IMR-90 (cell line): ENCODE measurements around the gene BTBD18. TPM values are rescaled to one million over a fixed set of nuclear protein-coding genes. Genes with fewer than 3 reads are reported as not detected.

Experiments
- ATAC-seq: fragments of 200-7000 bp; cut with Tn5 transposase; 2 replicates; pipeline ENCODE4 v1.9.1; 2020; ENCODE audit warnings: low read depth, mild to moderate bottlenecking, moderate library complexity
- BruUV-seq: library from RNA; stranded (reverse); fragments of 400-500 nt; replicated peaks from 2 replicates; lab custom pipeline; 2021; lab: Mats Ljungman, UMichigan
- CTCF ChIA-PET: fragments of 300-600 bp; formaldehyde crosslinking; extraction: SDS; loops from one replicate; lab custom pipeline; 2021; ENCODE audit warnings: antibody characterized with exemption; lab: Yijun Ruan, JAX
- POLR2A ChIA-PET: fragments of 300-600 bp; sonication (Branson Sonifier 250); formaldehyde crosslinking; loops from one replicate; lab custom pipeline; 2022; ENCODE audit warnings: antibody characterized with exemption; ENCODE audit not compliant: unreplicated experiment; lab: Charles Lee
- DNase-seq: peaks from one replicate; pipeline ENCODE4 v3.0.0; 2013
- H2AFZ ChIP-seq: replicated peaks from 2 replicates; pipeline ENCODE3; 2013; ENCODE audit warnings: low read length, mild to moderate bottlenecking; ENCODE audit not compliant: poor library complexity
- H2AK5ac ChIP-seq: 2 replicates; pipeline ENCODE4 v1.6.1; 2013; ENCODE audit warnings: low read depth, low read length, inconsistent platforms
- H2AK9ac ChIP-seq: replicated peaks from 2 replicates; pipeline ENCODE3; 2013; ENCODE audit warnings: mild to moderate bottlenecking, low read depth, low read length, moderate library complexity; ENCODE audit not compliant: poor library complexity
- H2BK120ac ChIP-seq: 2 replicates; pipeline ENCODE4 v1.6.1; 2013; ENCODE audit warnings: low read depth, low read length, inconsistent platforms
- H2BK15ac ChIP-seq: 3 replicates; pipeline ENCODE4 v1.6.1; 2013; ENCODE audit warnings: low read depth, low read length, inconsistent platforms
- H2BK20ac ChIP-seq: 2 replicates; pipeline ENCODE4 v1.6.1; 2013; ENCODE audit warnings: low read depth, mild to moderate bottlenecking, inconsistent platforms, low read length, moderate library complexity
- H2BK5ac ChIP-seq: 2 replicates; pipeline ENCODE4 v1.6.1; 2013; ENCODE audit warnings: mild to moderate bottlenecking, low read depth, low read length, inconsistent platforms; ENCODE audit not compliant: poor library complexity, severe bottlenecking
- H3K14ac ChIP-seq: replicated peaks from 2 replicates; pipeline ENCODE4 v1.6.1; 2013; ENCODE audit warnings: low read depth, low read length, inconsistent platforms
- H3K18ac ChIP-seq: 2 replicates; pipeline ENCODE4 v1.6.1; 2013; ENCODE audit warnings: low read depth, low read length, control low read depth
- H3K23ac ChIP-seq: 2 replicates; pipeline ENCODE4 v1.6.1; 2013; ENCODE audit warnings: low read depth, low read length, inconsistent platforms
- H3K27ac ChIP-seq: 2 replicates; pipeline ENCODE4 v1.5.1; 2013; ENCODE audit warnings: mild to moderate bottlenecking, control low read depth, low read length; ENCODE audit not compliant: insufficient read depth
- H3K27me3 ChIP-seq: 2 replicates; pipeline ENCODE4 v1.6.1; 2013; ENCODE audit warnings: low read length; ENCODE audit not compliant: control insufficient read depth, insufficient read depth
- H3K36me3 ChIP-seq: 2 replicates; pipeline ENCODE4 v1.6.1; 2013; ENCODE audit warnings: low read length, mixed read lengths; ENCODE audit not compliant: control insufficient read depth, insufficient read depth
- H3K4ac ChIP-seq: 2 replicates; pipeline ENCODE4 v1.6.1; 2013; ENCODE audit warnings: low read depth, low read length, inconsistent platforms
- H3K4me1 ChIP-seq: 2 replicates; pipeline ENCODE4 v1.6.1; 2013; ENCODE audit warnings: low read length, mixed read lengths; ENCODE audit not compliant: control insufficient read depth, insufficient read depth
- H3K4me2 ChIP-seq: 2 replicates; pipeline ENCODE4 v1.6.1; 2013; ENCODE audit warnings: low read depth, mild to moderate bottlenecking, control low read depth, low read length, moderate library complexity
- H3K4me3 ChIP-seq: 2 replicates; pipeline ENCODE4 v1.5.1; 2013; ENCODE audit warnings: low read depth, mild to moderate bottlenecking, control low read depth, low read length, moderate library complexity; ENCODE audit not compliant: insufficient read depth
- H3K56ac ChIP-seq: 2 replicates; pipeline ENCODE4 v1.6.1; 2013; ENCODE audit warnings: low read length, inconsistent platforms; ENCODE audit not compliant: insufficient read depth; ENCODE audit errors: extremely low read depth
- H3K79me1 ChIP-seq, 2 experiments: 2 replicates each; pipeline ENCODE4 v1.6.1; 2013; ENCODE audit warnings: low read length in 2 of 2, inconsistent platforms in 1 of 2, low read depth in 1 of 2
- H3K9ac ChIP-seq: 2 replicates; pipeline ENCODE4 v1.6.1; 2013; ENCODE audit warnings: low read depth, low read length, control low read depth
- H3K9me1 ChIP-seq: 2 replicates; pipeline ENCODE4 v1.6.1; 2013; ENCODE audit warnings: low read length, inconsistent platforms; ENCODE audit not compliant: insufficient read depth
- H3K9me3 ChIP-seq: 2 replicates; pipeline ENCODE4 v1.6.1; 2013; ENCODE audit warnings: low read length; ENCODE audit not compliant: control insufficient read depth, insufficient read depth
- H4K20me1 ChIP-seq: 2 replicates; pipeline ENCODE4 v1.6.1; 2013; ENCODE audit warnings: low read length, inconsistent platforms; ENCODE audit not compliant: insufficient read depth
- H4K5ac ChIP-seq: 2 replicates; pipeline ENCODE4 v1.6.1; 2013; ENCODE audit warnings: mild to moderate bottlenecking, low read depth, low read length, control low read depth
- H4K8ac ChIP-seq, 2 experiments: 2 replicates each; pipeline ENCODE4 v1.6.1; 2013; ENCODE audit warnings: low read depth in 2 of 2, low read length in 2 of 2, control low read depth in 1 of 2, inconsistent platforms in 1 of 2
- H4K91ac ChIP-seq: 2 replicates; pipeline ENCODE4 v1.6.1; 2013; ENCODE audit warnings: low read depth, low read length, inconsistent platforms; ENCODE audit not compliant: insufficient read depth
- CEBPB ChIP-seq: IDR thresholded peaks from 2 replicates; pipeline ENCODE4 v1.6.1; 2012; ENCODE audit warnings: low read depth, low read length, improper control_type of control experiment
- CHD1 ChIP-seq: IDR thresholded peaks from 2 replicates; pipeline ENCODE4 v1.6.1; 2012; ENCODE audit warnings: low read depth, low read length, improper control_type of control experiment
- ELK1 ChIP-seq: fragments of 150-350 bp; IDR thresholded peaks from 2 replicates; pipeline ENCODE4 v1.6.1; 2016; ENCODE audit warnings: low read depth, mild to moderate bottlenecking, low read length, moderate library complexity, borderline replicate concordance
- MAZ ChIP-seq: IDR thresholded peaks from 2 replicates; pipeline ENCODE4 v1.6.1; 2012; ENCODE audit warnings: low read depth, mild to moderate bottlenecking, low read length, improper control_type of control experiment, moderate library complexity, borderline replicate concordance
- MXI1 ChIP-seq: IDR thresholded peaks from 2 replicates; pipeline ENCODE4 v1.6.1; 2012; ENCODE audit warnings: low read depth, mild to moderate bottlenecking, low read length, moderate library complexity, borderline replicate concordance
- NFE2L2 ChIP-seq: fragments of 150-350 bp; IDR thresholded peaks from 2 replicates; pipeline ENCODE4 v1.6.1; 2016; ENCODE audit warnings: low read depth, mild to moderate bottlenecking, low read length
- RAD21 ChIP-seq: IDR thresholded peaks from 2 replicates; pipeline ENCODE4 v1.6.1; 2012; ENCODE audit warnings: low read length, improper control_type of control experiment
- RCOR1 ChIP-seq: IDR thresholded peaks from 2 replicates; pipeline ENCODE4 v1.6.1; 2012; ENCODE audit warnings: mild to moderate bottlenecking, low read length, improper control_type of control experiment; ENCODE audit not compliant: insufficient replicate concordance
- RFX5 ChIP-seq: IDR thresholded peaks from 2 replicates; pipeline ENCODE4 v1.8.0; 2012; ENCODE audit warnings: low read depth, mild to moderate bottlenecking, low read length, moderate library complexity
- SMC3 ChIP-seq: fragments of 150-350 bp; IDR thresholded peaks from 2 replicates; pipeline ENCODE4 v1.6.1; 2016; ENCODE audit warnings: low read depth, mild to moderate bottlenecking, antibody characterized with exemption, low read length, moderate library complexity
- USF2 ChIP-seq: fragments of 150-350 bp; IDR thresholded peaks from 2 replicates; pipeline ENCODE4 v1.6.1; 2017; ENCODE audit warnings: mild to moderate bottlenecking, antibody characterized with exemption, low read length, low read depth
- WGBS, 2 experiments: methylation state at CpG; one replicate each; pipeline versions ENCODE4 v1.1.5 to v1.1.7; 2013; ENCODE audit warnings: missing lambda C conversion rate in 2 of 2; ENCODE audit not compliant: insufficient read length in 1 of 2; ENCODE audit errors: extremely low coverage in 2 of 2; 5-methylcytosine and 5-hydroxymethylcytosine counted together
- dilution Hi-C: fragments of 300-500 bp; cut with HindIII; formaldehyde crosslinking; loops from one replicate; pipeline ENCODE4 v1.14.3; 2018; ENCODE audit warnings: low sequenced_read_pairs; ENCODE audit not compliant: unreplicated experiment
- in situ Hi-C: fragments of 300-500 bp; cut with MboI; formaldehyde crosslinking; loops from 3 replicates; pipeline ENCODE4 v1.14.3; 2019; ENCODE audit warnings: low sequenced_read_pairs, inconsistent platforms, mixed read lengths
- intact Hi-C: fragments of 100-400 bp; cut with micrococcal nuclease; formaldehyde crosslinking; loops from 2 replicates; pipeline ENCODE4 v1.10.0; 2022
- polyA plus RNA-seq, 3 experiments: library from polyadenylated mRNA; depleted of rRNA; stranded (reverse); fragments of >200 nt; gene quantifications; 2 replicates each; pipeline ENCODE4 v1.2.3, GENCODE V29; 2012; ENCODE audit warnings: low replicate concordance in 1 of 3
- total RNA-seq: library from RNA; depleted of rRNA; stranded (reverse); fragments of >200 nt; gene quantifications from 2 replicates; pipeline ENCODE4 v1.2.3, GENCODE V29; 2012

BTBD18 gene
- total and polyA plus RNA-seq, 2 of the 4 experiments (the other 2 are of a cell fraction), result not detected

- BruUV-seq, result no TSS peak
Observed at GRCh38 chr11:57771365-57771764, 19.7 kb upstream of the BTBD18 start.

More at GRCh38 chr11:57771365-57771764, 19.7 kb upstream of the BTBD18 start:
- intact Hi-C loops (no loop called here), in situ Hi-C loops (no loop called here), dilution Hi-C loops (no loop called here)
- peaks cover 98% of the 10 kb centered on the region for H4K20me1 ChIP-seq
- H3K27me3 ChIP-seq, result no peaks in the 10 kb centered on the region
- no peak overlapping the region for H2BK5ac ChIP-seq
- H3K18ac ChIP-seq, result no peak overlapping the region
- no peak overlapping the region for H2BK120ac ChIP-seq
- H2BK20ac ChIP-seq, result no peak overlapping the region
- H2AK5ac ChIP-seq, result no peak overlapping the region
- no peak overlapping the region for H4K8ac ChIP-seq
- H3K14ac ChIP-seq, result no peak overlapping the region
- peaks cover 14% of the 10 kb centered on the region for H3K9me1 ChIP-seq
- H2BK15ac ChIP-seq, result no peak overlapping the region
- peaks cover 4% of the 10 kb centered on the region for H3K36me3 ChIP-seq
- H3K4me3 ChIP-seq, result no peak overlapping the region
- no peak overlapping the region for H3K4me2 ChIP-seq
- no peak overlapping the region for H2AFZ ChIP-seq
- H4K91ac ChIP-seq, result no peak overlapping the region
- DNase-seq, result no peak
- no peak overlapping the region for H4K5ac ChIP-seq
- no peak overlapping the region for H3K23ac ChIP-seq
- ChIA-PET POLR2A (no interaction called here), CTCF (interaction anchor here (0.6 to 1.0 kb wide), 2 partner anchors 18 to 562 kb away, joined by 4 to 5 read pairs; no protein-coding TSS in a partner anchor)
- no peak overlapping the region for H3K27ac ChIP-seq
- peaks cover 19% of the 10 kb centered on the region for H3K4me1 ChIP-seq
- no peaks in the 10 kb centered on the region for H3K9me3 ChIP-seq
- peaks cover 5 to 60% of the 10 kb centered on the region in 2 experiments; a peak in 2 of 4 replicates for H3K79me1 ChIP-seq
- ATAC-seq, result no peak
- H3K56ac ChIP-seq, result no peak overlapping the region
- no peak overlapping the region for H3K4ac ChIP-seq
- H3K9ac ChIP-seq, result no peak overlapping the region
- no peak overlapping the region for H2AK9ac ChIP-seq
- 100% methylated on average over 1 of the region's 3 CpGs for WGBS, 2 experiments
- TF ChIP-seq RCOR1 (no peak), RAD21 (no peak), CHD1 (no peak), CEBPB (no peak), MAZ (no peak), ELK1 (no peak), USF2 (no peak), RFX5 (no peak), NFE2L2 (no peak), MXI1 (no peak), SMC3 (no peak)
